Liver (tissue), 9 donors: ENCODE data around the gene SUGCT. TPM values are rescaled to one million over a fixed set of nuclear protein-coding genes. Genes with fewer than 3 reads are reported as not detected.

Experiments
- DNase-seq: peaks from one replicate; pipeline ENCODE4 v3.0.0-alpha.2; 2017; ENCODE audit warnings: low spot score
- H3K27ac ChIP-seq, 2 donors: one replicate each; pipeline ENCODE4 v1.7.0; 2013; ENCODE audit warnings: inconsistent platforms in 2 of 2, low read length in 2 of 2, control low read depth in 1 of 2, low read depth in 1 of 2, mild to moderate bottlenecking in 1 of 2
- H3K27me3 ChIP-seq, 4 donors: one replicate each; pipeline versions ENCODE4 v1.6.1 to v1.7.0; 2013; ENCODE audit warnings: low read length in 3 of 4, inconsistent platforms in 1 of 4, mild to moderate bottlenecking in 1 of 4, moderate library complexity in 1 of 4; ENCODE audit not compliant: control insufficient read depth in 4 of 4, insufficient read depth in 4 of 4
- H3K36me3 ChIP-seq, 4 donors: one replicate each; pipeline versions ENCODE4 v1.6.1 to v1.7.0; 2013; ENCODE audit warnings: low read length in 3 of 4, mild to moderate bottlenecking in 3 of 4, low read depth in 1 of 4, moderate library complexity in 1 of 4; ENCODE audit not compliant: control insufficient read depth in 4 of 4, insufficient read depth in 3 of 4
- H3K4me1 ChIP-seq, 4 donors: one replicate each; pipeline versions ENCODE4 v1.6.1 to v1.7.0; 2013; ENCODE audit warnings: low read length in 3 of 4, mild to moderate bottlenecking in 3 of 4, moderate library complexity in 1 of 4; ENCODE audit not compliant: control insufficient read depth in 4 of 4, insufficient read depth in 4 of 4
- H3K4me3 ChIP-seq, 3 donors: one replicate each; pipeline versions ENCODE4 v1.6.1 to v1.7.0; 2013; ENCODE audit warnings: low read length in 3 of 3, control low read depth in 1 of 3, low read depth in 1 of 3, mild to moderate bottlenecking in 1 of 3
- H3K9ac ChIP-seq, 2 donors: one replicate each; pipeline ENCODE4 v1.7.0; 2013; ENCODE audit warnings: low read length in 2 of 2, mild to moderate bottlenecking in 2 of 2, moderate library complexity in 2 of 2, control low read depth in 1 of 2, low read depth in 1 of 2
- H3K9me3 ChIP-seq, 4 donors: one replicate each; pipeline versions ENCODE4 v1.6.1 to v1.7.0; 2013; ENCODE audit warnings: low read length in 3 of 4; ENCODE audit not compliant: control insufficient read depth in 4 of 4
- EGR1 ChIP-seq, 2 donors: IDR thresholded peaks; 2 replicates each; pipeline ENCODE4 v1.6.1; 2016 to 2018; ENCODE audit warnings: antibody characterized with exemption in 2 of 2, low read depth in 2 of 2
- FOXA1 ChIP-seq: IDR thresholded peaks from 2 replicates; pipeline ENCODE4 v1.6.1; 2016; ENCODE audit warnings: antibody characterized with exemption
- GABPA ChIP-seq, 2 donors: IDR thresholded peaks in 1 of 2; conservative IDR thresholded peaks in 1 of 2; 2 replicates each; pipeline ENCODE4 v1.6.1; 2016; ENCODE audit warnings: antibody characterized with exemption in 2 of 2, mild to moderate bottlenecking in 1 of 2, moderate library complexity in 1 of 2
- HNF4A ChIP-seq, 2 donors: conservative IDR thresholded peaks; 2 replicates each; pipeline ENCODE4 v1.6.1; 2016; ENCODE audit warnings: antibody characterized with exemption in 2 of 2, mild to moderate bottlenecking in 2 of 2
- HNF4G ChIP-seq: IDR thresholded peaks from 2 replicates; pipeline ENCODE4 v1.6.1; 2016; ENCODE audit warnings: antibody characterized with exemption
- RAD21 ChIP-seq, 2 donors: IDR thresholded peaks; 2 replicates each; pipeline ENCODE4 v1.6.1; 2016; ENCODE audit warnings: antibody characterized with exemption in 2 of 2, mild to moderate bottlenecking in 2 of 2
- REST ChIP-seq: IDR thresholded peaks from 2 replicates; pipeline ENCODE4 v1.6.1; 2016; ENCODE audit warnings: antibody characterized with exemption, mild to moderate bottlenecking
- TAF1 ChIP-seq: conservative IDR thresholded peaks from 2 replicates; pipeline ENCODE4 v1.6.1; 2016; ENCODE audit warnings: antibody characterized with exemption, mild to moderate bottlenecking
- YY1 ChIP-seq: IDR thresholded peaks from 2 replicates; pipeline ENCODE4 v1.6.1; 2016; ENCODE audit warnings: antibody characterized with exemption, mild to moderate bottlenecking
- WGBS: extraction: QIAGEN DNeasy Blood & Tissue Kit; methylation state at CpG from one replicate; pipeline ENCODE4 v1.1.7; 2013; 5-methylcytosine and 5-hydroxymethylcytosine counted together
- polyA plus RNA-seq, 2 donors: library from polyadenylated mRNA; stranded (reverse) in 1 of 2; unstranded in 1 of 2; fragments of 200-250 nt in 1 of 2; fragments of >200 nt in 1 of 2; fragmentation: Nextera tagmentation in 1 of 2; extraction: Ambion mirVana in 1 of 2; gene quantifications; one replicate each; pipeline versions ENCODE4 v1.2.1 to v1.2.3, GENCODE V29; 2013 to 2015
- total RNA-seq, 2 donors: library from RNA; depleted of rRNA; stranded (reverse); fragments of >200 nt; gene quantifications; one replicate each; pipeline ENCODE4 v1.2.3, GENCODE V29; 2014
- TF ChIP-seq, protein P1 (sequence below): fragments of 150-350 bp; IDR thresholded peaks from 2 replicates; pipeline ENCODE4 v1.5.1; 2017; ENCODE audit warnings: improper control_type of control experiment, low read depth, low read length; ENCODE audit not compliant: missing input control
- TF ChIP-seq, protein P2 (sequence below): IDR thresholded peaks from 2 replicates; pipeline ENCODE4 v1.6.1; 2016; ENCODE audit warnings: antibody characterized with exemption
- TF ChIP-seq, protein P3 (sequence below): IDR thresholded peaks from 2 replicates; pipeline ENCODE4 v1.6.1; 2016; ENCODE audit warnings: antibody characterized with exemption
- donor health status: healthy.
- donor health status: healthy.
- donor health status: healthy.
- donor health status: healthy.
- donor health status: healthy.

The SUGCT gene
- total and polyA plus RNA-seq, 4 donors: 6.2 to 11.9 (median 9.9) TPM

DNA sequence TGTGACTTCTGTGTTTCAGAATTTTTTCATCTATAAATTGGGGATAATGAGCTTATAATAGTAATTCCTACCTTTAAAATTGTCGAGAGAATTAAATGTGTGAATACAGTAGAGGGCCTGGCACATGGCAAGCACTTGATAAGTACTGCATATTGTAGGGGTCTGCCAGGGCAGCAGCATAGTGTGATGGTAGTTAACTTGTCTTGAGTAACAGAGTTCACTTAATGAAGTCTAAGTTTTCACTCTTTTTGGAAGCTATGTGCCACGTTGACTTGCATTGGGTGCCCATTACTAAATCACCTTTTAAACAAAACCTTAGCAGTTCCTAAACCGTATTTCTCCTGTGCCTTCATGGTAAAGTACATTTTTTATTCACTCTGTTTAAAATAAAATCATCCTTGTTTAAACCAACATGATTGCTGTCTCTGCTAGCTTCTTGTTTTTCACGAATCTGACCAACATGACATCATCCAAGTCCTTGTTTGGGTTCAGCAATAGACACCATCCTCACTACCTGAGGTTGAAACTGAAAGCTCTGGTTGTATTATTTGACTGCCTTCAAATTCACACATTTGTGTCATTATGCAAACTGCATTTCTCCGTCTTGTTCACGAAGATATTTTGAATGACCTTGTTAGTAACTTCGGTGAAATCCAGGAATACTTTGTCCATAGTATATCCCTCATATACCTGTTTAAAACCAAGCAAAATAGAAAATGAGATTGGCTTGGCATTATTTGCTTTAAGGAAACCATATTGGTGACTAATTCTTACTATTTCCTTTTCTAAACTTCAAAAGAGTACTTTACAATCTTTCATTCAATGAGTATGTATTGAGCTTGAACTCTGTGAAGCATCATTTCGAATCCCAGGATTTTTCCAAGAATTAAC lies 340.2 kb downstream of the SUGCT start:
- no peak overlapping the region for H3K9ac ChIP-seq
- no peak for DNase-seq
- no peaks in the 10 kb centered on the region for H3K27me3 ChIP-seq
- H3K4me3 ChIP-seq: no peak overlapping the region
- WGBS: 90% methylated on average over 8 of the region's 8 CpGs
- H3K27ac ChIP-seq: no peak overlapping the region
- H3K4me1 ChIP-seq: peaks cover 0 to 5% (median 4%) of the 10 kb centered on the region in 4 donors
- no peaks in the 10 kb centered on the region for H3K9me3 ChIP-seq
- TF ChIP-seq HNF4A (conservative IDR thresholded peaks at IDR 0.05): no peak
- H3K36me3 ChIP-seq: no peaks in the 10 kb centered on the region

DNA sequence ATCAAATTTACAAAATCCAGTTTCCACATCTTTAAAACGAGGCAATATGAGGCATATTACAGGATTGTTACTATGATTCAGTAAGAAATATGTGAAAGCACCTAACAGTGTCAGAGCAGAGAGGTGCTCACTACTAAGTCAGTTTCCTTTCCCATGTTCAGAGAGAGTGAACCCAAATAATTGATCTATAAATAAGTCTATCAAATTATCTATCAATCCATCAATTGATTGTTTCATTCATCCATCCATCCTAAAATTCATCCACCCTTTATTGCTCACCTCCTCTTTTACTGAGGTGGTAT lies 340.8 kb downstream of the SUGCT start:
- TF ChIP-seq GABPA (IDR thresholded peaks at IDR 0.05 in 1 of 2, conservative IDR thresholded peaks at IDR 0.05 in 1 of 2): no peak
- no peak for TF ChIP-seq EGR1 (IDR thresholded peaks at IDR 0.05; ENCODE audit: low read depth in 2 of 2)
- no peak for TF ChIP-seq HNF4G
- TF ChIP-seq FOXA1: no peak
- no peak for TF ChIP-seq RAD21 (IDR thresholded peaks at IDR 0.05)
- no peak for TF ChIP-seq TAF1
- TF ChIP-seq, protein P1, sequence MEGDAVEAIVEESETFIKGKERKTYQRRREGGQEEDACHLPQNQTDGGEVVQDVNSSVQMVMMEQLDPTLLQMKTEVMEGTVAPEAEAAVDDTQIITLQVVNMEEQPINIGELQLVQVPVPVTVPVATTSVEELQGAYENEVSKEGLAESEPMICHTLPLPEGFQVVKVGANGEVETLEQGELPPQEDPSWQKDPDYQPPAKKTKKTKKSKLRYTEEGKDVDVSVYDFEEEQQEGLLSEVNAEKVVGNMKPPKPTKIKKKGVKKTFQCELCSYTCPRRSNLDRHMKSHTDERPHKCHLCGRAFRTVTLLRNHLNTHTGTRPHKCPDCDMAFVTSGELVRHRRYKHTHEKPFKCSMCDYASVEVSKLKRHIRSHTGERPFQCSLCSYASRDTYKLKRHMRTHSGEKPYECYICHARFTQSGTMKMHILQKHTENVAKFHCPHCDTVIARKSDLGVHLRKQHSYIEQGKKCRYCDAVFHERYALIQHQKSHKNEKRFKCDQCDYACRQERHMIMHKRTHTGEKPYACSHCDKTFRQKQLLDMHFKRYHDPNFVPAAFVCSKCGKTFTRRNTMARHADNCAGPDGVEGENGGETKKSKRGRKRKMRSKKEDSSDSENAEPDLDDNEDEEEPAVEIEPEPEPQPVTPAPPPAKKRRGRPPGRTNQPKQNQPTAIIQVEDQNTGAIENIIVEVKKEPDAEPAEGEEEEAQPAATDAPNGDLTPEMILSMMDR: no peak
- Histone ChIP-seq H3K4me3 (no peak overlapping the region), H3K27ac (no peak overlapping the region), H3K9me3 (no peaks in the 10 kb centered on the region), H3K36me3 (no peaks in the 10 kb centered on the region), H3K9ac (no peak overlapping the region), H3K27me3 (no peaks in the 10 kb centered on the region), H3K4me1 (no peaks in the 10 kb centered on the region)
- DNase-seq: no peak
- 86% methylated on average over 1 of the region's 1 CpG for WGBS

GRCh38 chr7:40477094-40477493 lies 342.3 kb downstream of the SUGCT start:
- DNase-seq: no peak
- Histone ChIP-seq H3K4me3 (no peak overlapping the region), H3K9me3 (no peaks in the 10 kb centered on the region), H3K36me3 (no peaks in the 10 kb centered on the region), H3K9ac (no peak overlapping the region), H3K27ac (no peak overlapping the region), H3K27me3 (no peaks in the 10 kb centered on the region), H3K4me1 (no peaks in the 10 kb centered on the region)
- TF ChIP-seq HNF4G: no peak
- TF ChIP-seq, protein P2, sequence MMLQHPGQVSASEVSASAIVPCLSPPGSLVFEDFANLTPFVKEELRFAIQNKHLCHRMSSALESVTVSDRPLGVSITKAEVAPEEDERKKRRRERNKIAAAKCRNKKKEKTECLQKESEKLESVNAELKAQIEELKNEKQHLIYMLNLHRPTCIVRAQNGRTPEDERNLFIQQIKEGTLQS: no peak
- 94% methylated on average over 2 of the region's 2 CpGs for WGBS

DNA sequence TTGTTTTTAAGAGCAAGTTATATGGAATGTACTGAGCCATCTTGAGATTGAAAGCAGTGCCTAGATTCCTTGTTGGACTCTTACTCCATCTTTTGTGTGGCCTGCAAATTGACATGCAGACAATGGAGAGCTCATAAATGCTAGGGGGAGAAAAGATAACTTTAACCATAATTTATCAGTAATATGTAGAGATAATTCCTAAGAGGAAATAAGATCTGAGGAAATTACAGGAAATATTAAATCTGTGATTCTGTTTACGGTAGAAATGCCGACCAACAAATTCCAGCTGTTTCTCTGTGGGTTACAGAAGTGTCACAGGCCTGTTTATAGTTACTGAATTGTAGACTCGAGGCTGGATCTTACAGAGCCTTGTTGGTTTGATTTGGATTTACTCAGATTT lies 348.0 kb downstream of the SUGCT start:
- WGBS: 74% methylated on average over 3 of the region's 3 CpGs
- no peak for TF ChIP-seq REST
- TF ChIP-seq GABPA (IDR thresholded peaks at IDR 0.05 in 1 of 2, conservative IDR thresholded peaks at IDR 0.05 in 1 of 2): no peak
- TF ChIP-seq, protein P3, sequence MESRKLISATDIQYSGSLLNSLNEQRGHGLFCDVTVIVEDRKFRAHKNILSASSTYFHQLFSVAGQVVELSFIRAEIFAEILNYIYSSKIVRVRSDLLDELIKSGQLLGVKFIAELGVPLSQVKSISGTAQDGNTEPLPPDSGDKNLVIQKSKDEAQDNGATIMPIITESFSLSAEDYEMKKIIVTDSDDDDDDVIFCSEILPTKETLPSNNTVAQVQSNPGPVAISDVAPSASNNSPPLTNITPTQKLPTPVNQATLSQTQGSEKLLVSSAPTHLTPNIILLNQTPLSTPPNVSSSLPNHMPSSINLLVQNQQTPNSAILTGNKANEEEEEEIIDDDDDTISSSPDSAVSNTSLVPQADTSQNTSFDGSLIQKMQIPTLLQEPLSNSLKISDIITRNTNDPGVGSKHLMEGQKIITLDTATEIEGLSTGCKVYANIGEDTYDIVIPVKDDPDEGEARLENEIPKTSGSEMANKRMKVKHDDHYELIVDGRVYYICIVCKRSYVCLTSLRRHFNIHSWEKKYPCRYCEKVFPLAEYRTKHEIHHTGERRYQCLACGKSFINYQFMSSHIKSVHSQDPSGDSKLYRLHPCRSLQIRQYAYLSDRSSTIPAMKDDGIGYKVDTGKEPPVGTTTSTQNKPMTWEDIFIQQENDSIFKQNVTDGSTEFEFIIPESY: no peak
- TF ChIP-seq HNF4G: no peak
- no peak for TF ChIP-seq YY1

More for the DNA sequence above, 348.0 kb downstream of the SUGCT start:
- Histone ChIP-seq H3K4me3 (no peak overlapping the region), H3K27me3 (no peaks in the 10 kb centered on the region), H3K36me3 (no peaks in the 10 kb centered on the region), H3K9me3 (no peaks in the 10 kb centered on the region), H3K9ac (no peak overlapping the region), H3K4me1 (no peaks in the 10 kb centered on the region), H3K27ac (no peak overlapping the region)
- no peak for DNase-seq
